Mononuclear cell (primary cell): Measurements from ENCODE around the gene SLCO4A1. TPM values are rescaled to one million over a fixed set of nuclear protein-coding genes. Genes with fewer than 3 reads are reported as not detected.
"Not testable (repeated sequence)": the region's sequence is repeated elsewhere in the genome, so short reads cannot be mapped to it uniquely, and the experiment has no call there.

ENCODE experiments used
- H3K27me3 ChIP-seq: 2 replicates; pipeline ENCODE4 v1.6.0; 2011; ENCODE audit warnings: low read length, control low read depth; ENCODE audit not compliant: insufficient read depth
- H3K4me1 ChIP-seq: 2 replicates; pipeline ENCODE4 v1.5.1; 2011; ENCODE audit warnings: mild to moderate bottlenecking, low read length, control low read depth; ENCODE audit not compliant: insufficient read depth
- H3K4me3 ChIP-seq: 2 replicates; pipeline ENCODE4 v1.5.1; 2011; ENCODE audit warnings: mild to moderate bottlenecking, low read length, moderate library complexity
- H3K9me3 ChIP-seq: 2 replicates; pipeline ENCODE4 v1.5.1; 2011; ENCODE audit warnings: low read depth, mild to moderate bottlenecking, control low read depth, low read length
- total RNA-seq: library from RNA; depleted of rRNA; stranded (reverse); fragments of >200 nt; gene quantifications from one replicate; pipeline ENCODE4 v1.2.3, GENCODE V29; 2012

SLCO4A1 gene
- total RNA-seq, 1 donor = 0.73 TPM

- Histone ChIP-seq H3K4me1 (peaks cover 44% of the 10 kb centered on the region), H3K4me3 (no peak overlapping the region), H3K27me3 (no peaks in the 10 kb centered on the region), H3K9me3 (no peaks in the 10 kb centered on the region)
Measured at GRCh38 chr20:62679978-62680589, 37.8 kb downstream of the SLCO4A1 start.

GRCh38 chr20:62682912-62683517 is 40.7 kb downstream of the SLCO4A1 start:
- no peaks in the 10 kb centered on the region for H3K27me3 ChIP-seq
- no peaks in the 10 kb centered on the region for H3K9me3 ChIP-seq
- no peak overlapping the region for H3K4me3 ChIP-seq
- peaks cover 32% of the 10 kb centered on the region for H3K4me1 ChIP-seq

- H3K4me1 ChIP-seq = peaks cover 25% of the 10 kb centered on the region
- H3K9me3 ChIP-seq, H3K27me3 ChIP-seq, H3K4me3 ChIP-seq: not testable (repeated sequence)
Measured at GRCh38 chr20:62683660-62684322, 41.5 kb downstream of the SLCO4A1 start.

GRCh38 chr20:62684981-62685380 is 42.7 kb downstream of the SLCO4A1 start:
- Histone ChIP-seq H3K4me3 (no peak overlapping the region), H3K27me3 (no peaks in the 10 kb centered on the region), H3K9me3 (no peaks in the 10 kb centered on the region), H3K4me1 (peaks cover 17% of the 10 kb centered on the region)

DNA sequence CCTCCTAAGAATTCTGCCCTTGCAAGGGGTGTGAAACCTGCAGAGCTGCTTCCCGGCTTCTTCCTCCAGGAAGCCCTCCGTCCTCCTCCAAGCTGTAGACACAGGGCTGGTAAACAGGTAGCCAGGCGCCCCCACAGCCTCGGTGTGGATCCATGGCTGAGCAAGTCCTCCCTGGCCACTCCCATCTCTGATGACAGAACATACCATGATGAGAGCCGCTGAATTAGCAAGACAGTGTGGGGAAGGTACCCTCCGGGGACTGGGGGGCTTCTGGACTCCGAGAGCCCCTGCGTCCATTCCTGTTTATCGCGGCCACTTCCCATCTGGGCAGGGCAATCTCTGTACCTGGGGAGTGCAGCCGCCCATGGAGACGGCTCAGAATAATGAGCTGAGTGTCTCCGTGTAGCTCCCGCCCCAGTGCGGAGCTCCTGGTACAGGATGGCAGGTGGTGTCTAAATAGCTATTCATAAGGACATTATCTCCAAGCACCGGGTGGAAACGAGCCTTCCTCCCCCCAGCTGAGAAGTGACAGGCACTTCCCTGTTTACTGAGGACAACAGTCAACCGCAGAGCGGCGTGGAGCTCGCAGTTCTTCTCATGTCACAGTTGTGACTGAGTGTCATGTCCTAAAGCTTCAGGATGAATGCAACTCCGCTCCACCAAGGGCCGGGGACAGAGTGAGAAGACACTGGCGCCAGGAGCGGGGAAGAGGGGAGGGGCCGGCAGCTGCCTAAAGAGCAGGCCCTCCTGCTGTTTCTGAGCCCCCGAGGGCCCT is 43.7 kb downstream of the SLCO4A1 start:
- peaks cover 17% of the 10 kb centered on the region for H3K4me1 ChIP-seq
- H3K9me3 ChIP-seq = no peaks in the 10 kb centered on the region
- H3K27me3 ChIP-seq = no peaks in the 10 kb centered on the region
- H3K4me3 ChIP-seq = no peak overlapping the region

- H3K4me1 ChIP-seq = peaks cover 17% of the 10 kb centered on the region
- H3K9me3 ChIP-seq = no peaks in the 10 kb centered on the region
- no peaks in the 10 kb centered on the region for H3K27me3 ChIP-seq
- no peak overlapping the region for H3K4me3 ChIP-seq
Measured at GRCh38 chr20:62686869-62687830, 44.8 kb downstream of the SLCO4A1 start.

DNA sequence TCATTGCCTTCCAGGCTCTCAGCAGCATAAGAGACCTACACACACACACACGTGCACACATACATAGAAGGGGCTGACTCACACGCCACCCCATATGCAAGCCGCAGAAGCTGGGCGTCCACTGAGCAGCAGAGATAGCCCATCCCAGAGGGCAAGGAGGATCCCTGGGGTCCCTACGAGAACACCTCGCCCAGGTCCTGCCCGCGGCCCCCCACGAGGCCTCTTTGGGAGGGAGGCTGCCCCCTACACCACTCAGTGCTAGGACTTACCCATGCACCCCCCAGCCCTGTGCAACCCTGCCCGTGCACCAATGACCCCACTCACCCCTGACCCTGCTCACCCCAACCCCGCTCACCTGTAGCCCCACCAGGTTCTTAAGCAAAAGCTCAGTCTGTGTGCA is 45.8 kb downstream of the SLCO4A1 start:
- H3K4me3 ChIP-seq = no peak overlapping the region
- H3K27me3 ChIP-seq = no peaks in the 10 kb centered on the region
- peaks cover 17% of the 10 kb centered on the region for H3K4me1 ChIP-seq
- H3K9me3 ChIP-seq = no peaks in the 10 kb centered on the region

DNA sequence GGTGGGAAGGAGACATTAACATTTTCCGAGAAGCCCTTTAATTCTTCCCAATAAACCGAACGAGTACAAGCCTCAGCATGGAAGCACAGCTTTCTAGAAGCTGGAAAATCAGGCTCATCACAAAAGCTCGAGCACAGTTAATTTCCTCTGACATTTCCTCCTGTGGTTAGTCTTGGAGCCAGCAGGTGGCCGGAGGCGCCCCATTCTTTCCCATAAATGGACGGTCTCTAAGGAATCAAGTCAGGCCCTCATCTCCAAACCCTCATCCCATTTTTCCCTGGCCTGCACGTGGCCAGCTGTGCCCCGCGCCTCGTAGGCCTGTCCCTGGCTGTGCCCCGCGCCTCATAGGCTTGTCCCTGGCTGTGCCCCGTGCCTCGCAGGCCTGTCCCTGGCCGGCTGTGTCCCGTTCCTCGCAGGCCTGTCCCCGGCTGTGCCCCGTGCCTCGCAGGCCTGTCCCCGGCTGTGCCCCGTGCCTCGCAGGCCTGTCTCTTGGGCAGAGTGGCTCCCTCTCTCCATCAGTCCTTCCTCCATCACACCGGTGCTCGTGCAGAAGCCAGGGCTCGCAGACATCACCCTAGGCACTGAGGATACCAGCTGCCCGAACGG is 46.7 kb downstream of the SLCO4A1 start:
- H3K9me3 ChIP-seq = no peaks in the 10 kb centered on the region
- H3K27me3 ChIP-seq = no peaks in the 10 kb centered on the region
- peaks cover 17% of the 10 kb centered on the region for H3K4me1 ChIP-seq
- no peak overlapping the region for H3K4me3 ChIP-seq

DNA sequence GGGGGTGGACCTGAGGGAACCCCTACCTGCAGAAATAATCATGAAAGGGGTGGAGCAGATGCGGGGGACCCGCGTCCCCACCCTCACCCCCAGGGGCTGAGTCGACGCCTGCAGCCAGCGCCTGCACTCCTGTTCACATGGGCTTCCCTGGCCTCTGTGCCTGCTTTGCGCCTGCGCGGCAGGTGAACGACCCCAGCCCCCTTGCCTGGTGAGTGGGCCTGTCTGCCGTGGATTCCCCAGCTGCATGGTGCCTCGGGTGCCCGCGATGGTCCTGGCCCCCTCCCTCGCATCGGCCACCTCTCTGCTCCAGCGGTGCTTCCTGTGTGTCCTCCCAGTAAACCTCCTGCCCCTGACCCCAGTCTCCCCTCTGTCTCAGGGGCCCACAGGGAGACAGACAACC is 47.6 kb downstream of the SLCO4A1 start:
- H3K4me1 ChIP-seq = peaks cover 17% of the 10 kb centered on the region
- no peak overlapping the region for H3K4me3 ChIP-seq
- H3K27me3 ChIP-seq = no peaks in the 10 kb centered on the region
- no peaks in the 10 kb centered on the region for H3K9me3 ChIP-seq

- H3K9me3 ChIP-seq = no peaks in the 10 kb centered on the region
- H3K27me3 ChIP-seq = no peaks in the 10 kb centered on the region
- H3K4me1 ChIP-seq = peaks cover 16% of the 10 kb centered on the region
- no peak overlapping the region for H3K4me3 ChIP-seq
Measured at GRCh38 chr20:62690261-62690820, 48.0 kb downstream of the SLCO4A1 start.

DNA sequence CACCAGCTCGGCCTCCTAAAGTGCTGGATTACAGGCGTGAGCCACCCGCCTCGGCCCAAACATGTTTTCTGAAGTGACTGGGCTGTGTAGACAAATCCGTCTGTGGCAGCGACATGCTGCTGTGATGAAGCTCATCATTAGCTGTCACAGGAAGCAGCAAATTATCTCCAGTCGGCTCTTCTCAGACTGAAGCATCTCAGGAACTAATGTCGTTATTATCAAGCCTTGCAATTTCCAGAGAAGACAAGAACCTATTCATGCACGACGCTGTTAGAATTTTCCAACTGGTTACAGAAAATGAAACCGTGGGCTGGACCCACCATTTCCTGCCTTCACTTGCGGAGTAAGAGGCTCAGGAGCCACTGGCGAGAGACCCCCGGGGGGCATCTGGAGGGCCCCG is 49.2 kb downstream of the SLCO4A1 start:
- Histone ChIP-seq H3K27me3 (no peaks in the 10 kb centered on the region), H3K9me3 (no peaks in the 10 kb centered on the region), H3K4me1 (peaks cover 9% of the 10 kb centered on the region), H3K4me3 (no peak overlapping the region)

DNA sequence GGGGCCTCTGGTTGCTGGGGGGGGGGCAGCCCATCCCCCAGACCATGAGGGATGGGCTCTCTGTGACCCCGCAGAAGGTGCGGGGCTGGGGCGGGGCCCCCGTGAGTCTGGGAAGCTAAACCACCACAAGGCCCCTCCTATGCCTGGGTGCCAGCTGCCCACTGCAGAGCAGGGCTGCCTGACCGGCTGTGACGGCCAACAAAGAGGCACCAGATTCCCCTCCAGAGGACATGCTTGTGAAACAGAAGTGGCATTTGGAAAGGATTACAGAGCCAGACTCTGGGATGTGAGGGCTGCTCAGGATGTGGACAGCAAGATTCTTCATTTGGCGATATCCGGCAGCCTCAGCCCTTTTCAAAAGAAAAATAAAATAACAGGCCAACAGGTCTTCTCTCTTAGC is 49.9 kb downstream of the SLCO4A1 start:
- Histone ChIP-seq H3K4me3 (no peak overlapping the region), H3K27me3 (no peaks in the 10 kb centered on the region), H3K9me3 (no peaks in the 10 kb centered on the region), H3K4me1 (peaks cover 9% of the 10 kb centered on the region)

DNA sequence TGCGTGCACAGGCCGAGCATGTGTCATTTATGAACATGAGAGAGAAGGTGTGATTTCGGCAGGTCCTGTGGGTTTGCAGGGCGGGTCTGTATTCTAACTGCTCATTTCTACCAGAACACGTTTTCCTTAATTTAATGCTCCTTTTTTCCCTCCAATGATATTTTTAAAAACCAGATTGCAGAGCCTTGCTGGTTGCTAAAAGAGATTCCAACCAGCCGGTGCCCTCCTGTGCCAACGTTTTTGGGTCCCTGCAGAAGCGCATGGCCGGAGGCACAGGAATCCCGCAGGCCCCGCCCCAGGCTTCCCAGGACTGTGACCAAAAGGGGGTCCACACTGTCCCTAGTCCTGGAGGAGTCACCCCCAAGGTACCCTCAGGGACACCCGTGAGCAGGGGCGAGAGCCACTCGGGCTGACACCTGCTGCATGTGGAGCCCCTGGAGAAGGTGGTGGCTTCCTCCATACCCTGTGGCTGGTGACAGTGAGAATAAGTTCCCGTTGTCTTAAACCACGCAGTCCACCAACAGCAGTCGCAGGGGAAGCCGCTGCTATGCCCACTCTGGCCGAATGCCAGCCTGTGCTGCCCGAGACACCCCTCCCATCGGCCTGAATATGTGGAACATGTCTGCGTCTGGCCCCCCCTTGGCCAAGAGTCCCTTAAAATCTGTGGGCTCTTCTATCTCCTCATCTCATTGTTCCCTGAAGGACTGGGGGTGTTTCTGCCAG is 50.7 kb downstream of the SLCO4A1 start:
- peaks cover 11% of the 10 kb centered on the region for H3K4me1 ChIP-seq
- H3K4me3 ChIP-seq = no peak overlapping the region
- no peaks in the 10 kb centered on the region for H3K27me3 ChIP-seq
- H3K9me3 ChIP-seq = no peaks in the 10 kb centered on the region
